Nephron (organoid): ENCODE measurements around the gene CRY1.
"Not testable (repeated sequence)": the region's sequence is repeated elsewhere in the genome, so short reads cannot be mapped to it uniquely, and the experiment has no call there.

Experiments used
- H3K27ac Mint-ChIP-seq, 3 experiments: 2 replicates each; pipeline ENCODE4 v1.8.0; 2020; ENCODE audit warnings: mixed read lengths in 3 of 3, mild to moderate bottlenecking in 2 of 3, moderate library complexity in 1 of 3
- H3K27me3 Mint-ChIP-seq: 2 replicates; pipeline ENCODE4 v1.8.0; 2021; ENCODE audit warnings: low read depth, mild to moderate bottlenecking, moderate library complexity, mixed read lengths
- H3K36me3 Mint-ChIP-seq: 2 replicates; pipeline ENCODE4 v1.8.0; 2020; ENCODE audit warnings: low read depth, mixed read lengths
- H3K4me1 Mint-ChIP-seq: 2 replicates; pipeline ENCODE4 v1.8.0; 2020; ENCODE audit warnings: mixed read lengths
- H3K4me3 Mint-ChIP-seq, 3 experiments: 2 replicates each; pipeline ENCODE4 v1.8.0; 2020; ENCODE audit warnings: mild to moderate bottlenecking in 3 of 3, mixed read lengths in 3 of 3, moderate library complexity in 2 of 3
- H3K9me3 Mint-ChIP-seq: 2 replicates; pipeline ENCODE4 v1.8.0; 2020; ENCODE audit warnings: mixed read lengths
- CTCF ChIP-seq, 3 experiments: fragments of 200-600 bp; sonication (generic); IDR thresholded peaks; one replicate each; pipeline ENCODE4 v1.5.0; 2021; ENCODE audit warnings: antibody characterized with exemption in 3 of 3; ENCODE audit not compliant: unreplicated experiment in 3 of 3

Gene CRY1

GRCh38 chr12:107086314-107086713 is 7.0 kb downstream of the CRY1 start:
- Mint-ChIP-seq H3K4me1 (no peaks in the 10 kb centered on the region), H3K4me3 (no peak overlapping the region), H3K36me3 (peaks cover 27% of the 10 kb centered on the region), H3K27me3 (no peaks in the 10 kb centered on the region), H3K9me3 (peaks cover 17% of the 10 kb centered on the region), H3K27ac (no peak overlapping the region)
- TF ChIP-seq CTCF (IDR thresholded peaks at IDR 0.05; ENCODE audit: unreplicated experiment in 3 of 3): no peak

- H3K4me3 Mint-ChIP-seq: no peak overlapping the region
- no peaks in the 10 kb centered on the region for H3K4me1 Mint-ChIP-seq
- peaks cover 17% of the 10 kb centered on the region for H3K9me3 Mint-ChIP-seq
- no peaks in the 10 kb centered on the region for H3K27me3 Mint-ChIP-seq
- H3K27ac Mint-ChIP-seq: no peak overlapping the region
- H3K36me3 Mint-ChIP-seq: peaks cover 19% of the 10 kb centered on the region
- no peak for TF ChIP-seq CTCF (IDR thresholded peaks at IDR 0.05; ENCODE audit: unreplicated experiment in 3 of 3)
Observed at GRCh38 chr12:107081778-107082177, 11.6 kb downstream of the CRY1 start.

- Mint-ChIP-seq H3K4me1 (no peaks in the 10 kb centered on the region), H3K9me3 (peaks cover 17% of the 10 kb centered on the region), H3K36me3 (peaks cover 14% of the 10 kb centered on the region), H3K27me3 (no peaks in the 10 kb centered on the region), H3K27ac (no peak overlapping the region), H3K4me3 (no peak overlapping the region)
- TF ChIP-seq CTCF (IDR thresholded peaks at IDR 0.05; ENCODE audit: unreplicated experiment in 3 of 3): no peak
Observed at GRCh38 chr12:107080299-107080698, 13.1 kb downstream of the CRY1 start.

- TF ChIP-seq CTCF (IDR thresholded peaks at IDR 0.05; ENCODE audit: unreplicated experiment in 3 of 3): peak in 2 of 3 experiments; percentile 23 to 45
- H3K4me3 Mint-ChIP-seq: no peak overlapping the region
- no peaks in the 10 kb centered on the region for H3K4me1 Mint-ChIP-seq
- H3K9me3 Mint-ChIP-seq: peaks cover 17% of the 10 kb centered on the region
- peaks cover 13% of the 10 kb centered on the region for H3K36me3 Mint-ChIP-seq
- H3K27ac Mint-ChIP-seq: no peak overlapping the region
- H3K27me3 Mint-ChIP-seq: no peaks in the 10 kb centered on the region
Observed at GRCh38 chr12:107079172-107080011, 14.0 kb downstream of the CRY1 start.

- H3K4me1 Mint-ChIP-seq, H3K27me3 Mint-ChIP-seq, H3K27ac Mint-ChIP-seq, H3K4me3 Mint-ChIP-seq, H3K36me3 Mint-ChIP-seq, H3K9me3 Mint-ChIP-seq: not testable (repeated sequence)
Observed at GRCh38 chr12:107073266-107073665, 20.1 kb downstream of the CRY1 start.

- no peak for TF ChIP-seq CTCF (IDR thresholded peaks at IDR 0.05; ENCODE audit: unreplicated experiment in 3 of 3)
- Mint-ChIP-seq H3K4me1 (no peaks in the 10 kb centered on the region), H3K4me3 (no peak overlapping the region), H3K27ac (no peak overlapping the region), H3K9me3 (peaks cover 25% of the 10 kb centered on the region), H3K27me3 (no peaks in the 10 kb centered on the region), H3K36me3 (peaks cover 17% of the 10 kb centered on the region)
Observed at GRCh38 chr12:107066691-107067090, 26.7 kb downstream of the CRY1 start.
